Mesangial cell (primary cell): ENCODE results near the gene YRDC. TPM values are rescaled to one million over a fixed set of nuclear protein-coding genes. Genes with fewer than 3 reads are reported as not detected.

Experiments
- total RNA-seq: library from RNA; depleted of rRNA; stranded (reverse); fragments of >200 nt; gene quantifications from 2 replicates; pipeline ENCODE4 v1.2.3, GENCODE V29; 2015

Gene YRDC
- 15.6 and 23.3 TPM in 2 replicates for total RNA-seq

GRCh38 chr1:37807555-37808368 lies at the start of gene YRDC, which contains the start of gene C1orf122:
Gene YRDC (minus strand): TSS chr1:37808208. CDS start chr1:37808180, 28 bp downstream.
Gene C1orf122 (plus strand): TSS chr1:37807790. CDS start chr1:37808405, 615 bp downstream.

GRCh38 chr1:37793773-37794371 lies 14.1 kb downstream of the YRDC start, which contains the start of gene MANEAL:
Gene MANEAL (plus strand): TSS chr1:37793847. CDS start chr1:37794183, 336 bp downstream.

GRCh38 chr1:37764888-37765441 lies 43.0 kb downstream of the YRDC start, which contains the start of gene EPHA10:
Gene EPHA10 (minus strand): TSS chr1:37765120. CDS start chr1:37765066, 54 bp downstream.

Other genes with a start within 250 kb of the YRDC start
- 27.5 and 30.5 TPM in 2 replicates for gene GNL2, start 212.3 kb downstream of the YRDC start, total RNA-seq
- gene RSPO1, start 173.3 kb downstream of the YRDC start, total RNA-seq: not detected in 2 replicates
- gene CDCA8, start 115.7 kb downstream of the YRDC start, total RNA-seq: 2.2 and 51.7 TPM in 2 replicates
- gene EPHA10, start 43.1 kb downstream of the YRDC start, total RNA-seq: not detected in 2 replicates
- gene MANEAL, start 14.4 kb downstream of the YRDC start, total RNA-seq: 0.81 and 1.3 TPM in 2 replicates
- 77.2 and 82.7 TPM in 2 replicates for gene C1orf122, start 418 bp downstream of the YRDC start, total RNA-seq
- 2.0 and 2.8 TPM in 2 replicates for gene MTF1, start 51.4 kb upstream of the YRDC start, total RNA-seq
- gene INPP5B, start 138.8 kb upstream of the YRDC start, total RNA-seq: 15.0 and 17.3 TPM in 2 replicates
- 31.3 and 72.0 TPM in 2 replicates for gene SF3A3, start 181.8 kb upstream of the YRDC start, total RNA-seq
- 42.4 and 71.1 TPM in 2 replicates for gene FHL3, start 197.3 kb upstream of the YRDC start, total RNA-seq
- 22.7 and 30.5 TPM in 2 replicates for gene UTP11, start 204.5 kb upstream of the YRDC start, total RNA-seq
- 0.13 TPM in 1 of 2 replicates, not detected in the other for gene POU3F1, start 238.6 kb upstream of the YRDC start, total RNA-seq